ENCODE results near the gene GABARAP.

GABARAP gene

GRCh38 chr17:7237266-7237760 lies 4.9 kb downstream of the GABARAP start:
- no peak for TF ChIP-seq EGR1 (IDR thresholded peaks at IDR 0.05)
- no peak for TF ChIP-seq EP300 (IDR thresholded peaks at IDR 0.05; ENCODE audit: borderline replicate concordance)
- no peak for TF ChIP-seq NFIC (IDR thresholded peaks at IDR 0.05)
- TF ChIP-seq FOXM1 (IDR thresholded peaks at IDR 0.05; ENCODE audit: borderline replicate concordance, low read depth): no peak

DNA sequence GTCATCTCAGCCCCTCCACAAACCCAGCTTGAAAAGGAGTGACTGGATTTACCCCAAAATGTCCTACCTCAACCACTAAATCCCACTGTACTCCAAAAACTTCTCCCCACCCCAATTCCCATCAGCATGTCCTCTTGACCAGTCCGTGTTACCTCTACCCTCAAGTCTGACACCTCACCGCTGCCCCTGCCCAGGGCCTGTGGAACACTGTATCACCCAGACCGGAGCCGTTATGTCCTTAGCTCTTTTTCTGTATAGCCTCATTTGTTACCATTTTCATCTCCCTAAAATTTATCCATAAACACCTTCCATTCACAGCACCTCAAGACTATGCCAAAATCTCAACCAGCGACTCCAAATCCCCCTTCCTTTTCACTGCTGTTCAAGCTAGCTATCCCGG lies 5.4 kb downstream of the GABARAP start:
- TF ChIP-seq TEAD4 (IDR thresholded peaks at IDR 0.05) (no peak), CREB1 (IDR thresholded peaks at IDR 0.05; ENCODE audit: low read depth) (no peak), RAD21 (IDR thresholded peaks at IDR 0.05; ENCODE audit: low read depth) (no peak), EP300 (IDR thresholded peaks at IDR 0.05; ENCODE audit: borderline replicate concordance) (no peak), ZBTB7A (IDR thresholded peaks at IDR 0.05; ENCODE audit: low read depth) (no peak), TCF12 (IDR thresholded peaks at IDR 0.05; ENCODE audit: low read depth) (no peak), EGR1 (IDR thresholded peaks at IDR 0.05) (no peak), NFIC (IDR thresholded peaks at IDR 0.05) (no peak), CEBPB (IDR thresholded peaks at IDR 0.05) (no peak), FOXM1 (IDR thresholded peaks at IDR 0.05; ENCODE audit: borderline replicate concordance, low read depth) (no peak), TAF1 (IDR thresholded peaks at IDR 0.05; ENCODE audit: low read depth) (no peak), YY1 (IDR thresholded peaks at IDR 0.05; ENCODE audit: low read depth) (no peak), USF1 (IDR thresholded peaks at IDR 0.05) (no peak)
- TF ChIP-seq, protein P1, sequence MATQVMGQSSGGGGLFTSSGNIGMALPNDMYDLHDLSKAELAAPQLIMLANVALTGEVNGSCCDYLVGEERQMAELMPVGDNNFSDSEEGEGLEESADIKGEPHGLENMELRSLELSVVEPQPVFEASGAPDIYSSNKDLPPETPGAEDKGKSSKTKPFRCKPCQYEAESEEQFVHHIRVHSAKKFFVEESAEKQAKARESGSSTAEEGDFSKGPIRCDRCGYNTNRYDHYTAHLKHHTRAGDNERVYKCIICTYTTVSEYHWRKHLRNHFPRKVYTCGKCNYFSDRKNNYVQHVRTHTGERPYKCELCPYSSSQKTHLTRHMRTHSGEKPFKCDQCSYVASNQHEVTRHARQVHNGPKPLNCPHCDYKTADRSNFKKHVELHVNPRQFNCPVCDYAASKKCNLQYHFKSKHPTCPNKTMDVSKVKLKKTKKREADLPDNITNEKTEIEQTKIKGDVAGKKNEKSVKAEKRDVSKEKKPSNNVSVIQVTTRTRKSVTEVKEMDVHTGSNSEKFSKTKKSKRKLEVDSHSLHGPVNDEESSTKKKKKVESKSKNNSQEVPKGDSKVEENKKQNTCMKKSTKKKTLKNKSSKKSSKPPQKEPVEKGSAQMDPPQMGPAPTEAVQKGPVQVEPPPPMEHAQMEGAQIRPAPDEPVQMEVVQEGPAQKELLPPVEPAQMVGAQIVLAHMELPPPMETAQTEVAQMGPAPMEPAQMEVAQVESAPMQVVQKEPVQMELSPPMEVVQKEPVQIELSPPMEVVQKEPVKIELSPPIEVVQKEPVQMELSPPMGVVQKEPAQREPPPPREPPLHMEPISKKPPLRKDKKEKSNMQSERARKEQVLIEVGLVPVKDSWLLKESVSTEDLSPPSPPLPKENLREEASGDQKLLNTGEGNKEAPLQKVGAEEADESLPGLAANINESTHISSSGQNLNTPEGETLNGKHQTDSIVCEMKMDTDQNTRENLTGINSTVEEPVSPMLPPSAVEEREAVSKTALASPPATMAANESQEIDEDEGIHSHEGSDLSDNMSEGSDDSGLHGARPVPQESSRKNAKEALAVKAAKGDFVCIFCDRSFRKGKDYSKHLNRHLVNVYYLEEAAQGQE (IDR thresholded peaks at IDR 0.05; ENCODE audit: low read depth): no peak
- TF ChIP-seq, protein P2, sequence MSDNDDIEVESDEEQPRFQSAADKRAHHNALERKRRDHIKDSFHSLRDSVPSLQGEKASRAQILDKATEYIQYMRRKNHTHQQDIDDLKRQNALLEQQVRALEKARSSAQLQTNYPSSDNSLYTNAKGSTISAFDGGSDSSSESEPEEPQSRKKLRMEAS (IDR thresholded peaks at IDR 0.05): no peak

DNA sequence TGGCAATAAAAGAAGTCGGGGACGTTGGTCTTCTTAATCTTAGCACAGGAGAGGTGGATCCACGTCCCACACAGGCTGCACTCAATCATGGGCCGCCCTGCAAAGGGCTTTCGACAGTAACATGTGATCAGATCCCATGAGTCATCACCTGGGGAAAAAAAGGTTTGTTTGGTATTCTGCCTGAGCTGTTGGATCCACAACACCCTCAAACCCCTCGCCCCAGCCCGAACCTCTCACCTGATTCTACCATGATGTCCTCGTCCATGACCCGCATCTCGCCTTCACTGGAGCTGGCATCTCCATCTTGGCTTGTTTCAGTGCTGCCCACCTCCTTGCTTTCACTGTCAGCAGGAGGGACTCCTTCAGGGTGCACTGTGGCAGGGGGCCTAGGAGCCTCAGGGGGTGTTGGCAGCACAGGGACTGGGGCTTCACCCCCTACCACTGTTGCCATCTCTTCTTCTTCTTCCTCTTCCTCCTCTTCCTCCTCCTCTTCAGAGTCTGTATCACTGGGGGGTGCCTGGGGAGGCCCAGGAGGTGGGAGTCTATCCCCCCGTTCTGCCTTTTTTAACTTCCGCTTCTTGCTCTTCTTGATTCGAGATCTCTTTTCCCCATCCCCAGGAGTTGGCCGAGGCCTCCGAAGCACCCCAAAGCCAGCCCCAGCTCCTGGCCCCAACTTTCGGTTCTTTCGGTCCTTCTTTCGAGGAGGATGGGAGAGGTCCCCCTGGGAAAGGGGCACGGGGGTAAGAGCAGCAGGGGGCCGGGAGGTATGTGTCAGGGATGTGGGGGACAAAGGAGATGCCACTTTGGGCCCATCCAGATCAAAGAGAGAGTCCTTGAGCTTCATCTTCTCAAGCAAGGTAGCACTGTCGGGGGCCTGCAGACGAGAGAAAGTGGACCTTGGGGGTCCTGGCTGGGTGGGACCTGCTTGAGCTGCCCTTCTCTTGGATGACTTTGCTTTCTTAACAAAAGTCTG lies 6.3 kb downstream of the GABARAP start:
- TF ChIP-seq EGR1 (IDR thresholded peaks at IDR 0.05) (no peak), NFIC (IDR thresholded peaks at IDR 0.05) (no peak), EP300 (IDR thresholded peaks at IDR 0.05; ENCODE audit: borderline replicate concordance) (no peak), TEAD4 (IDR thresholded peaks at IDR 0.05) (no peak), FOXM1 (IDR thresholded peaks at IDR 0.05; ENCODE audit: borderline replicate concordance, low read depth) (no peak), CREB1 (IDR thresholded peaks at IDR 0.05; ENCODE audit: low read depth) (no peak), USF1 (IDR thresholded peaks at IDR 0.05) (no peak), CEBPB (IDR thresholded peaks at IDR 0.05) (no peak), RAD21 (IDR thresholded peaks at IDR 0.05; ENCODE audit: low read depth) (no peak), TAF1 (IDR thresholded peaks at IDR 0.05; ENCODE audit: low read depth) (no peak), YY1 (IDR thresholded peaks at IDR 0.05; ENCODE audit: low read depth) (no peak), ZBTB7A (IDR thresholded peaks at IDR 0.05; ENCODE audit: low read depth) (no peak), TCF12 (IDR thresholded peaks at IDR 0.05; ENCODE audit: low read depth) (no peak)
- TF ChIP-seq, protein P2 (IDR thresholded peaks at IDR 0.05): no peak
- TF ChIP-seq, protein P1 (IDR thresholded peaks at IDR 0.05; ENCODE audit: low read depth): no peak

GRCh38 chr17:7234083-7234951 lies 7.9 kb downstream of the GABARAP start, which contains the start of gene DVL2:
Gene DVL2, minus strand, starts transcription at chr17:7234517. Its CDS starts 255 bp downstream, at chr17:7234262.
- TF ChIP-seq EGR1 (IDR thresholded peaks at IDR 0.05) (peak; percentile 59; the same call in 1 of the 2 replicates), TEAD4 (IDR thresholded peaks at IDR 0.05) (peak; percentile 56), USF1 (IDR thresholded peaks at IDR 0.05) (peak; percentile 99), EP300 (IDR thresholded peaks at IDR 0.05; ENCODE audit: borderline replicate concordance) (peak; percentile 38; the same call in 1 of the 2 replicates), CREB1 (IDR thresholded peaks at IDR 0.05; ENCODE audit: low read depth) (no peak), TCF12 (IDR thresholded peaks at IDR 0.05; ENCODE audit: low read depth) (peak; percentile 48; the same call in 1 of the 2 replicates), YY1 (IDR thresholded peaks at IDR 0.05; ENCODE audit: low read depth) (peak; percentile 74), TAF1 (IDR thresholded peaks at IDR 0.05; ENCODE audit: low read depth) (peak; percentile 41; the same call in 1 of the 2 replicates), CEBPB (IDR thresholded peaks at IDR 0.05) (no peak)
- TF ChIP-seq, protein P2 (IDR thresholded peaks at IDR 0.05): peak; percentile 92

Measured in Ishikawa (cell line).